HCT116 (cell line): ENCODE measurements around the gene TNFRSF14. TPM values are rescaled to one million over a fixed set of nuclear protein-coding genes. Genes with fewer than 3 reads are reported as not detected.

Experiments
- ATAC-seq: fragments of 200-7000 bp; cut with Tn5 transposase; 2 replicates; pipeline ENCODE4 v1.9.1; 2020; ENCODE audit warnings: mild to moderate bottlenecking, moderate library complexity
- BruUV-seq: library from RNA; stranded (reverse); fragments of 400-500 nt; replicated peaks from 2 replicates; lab custom pipeline; 2021; lab: Mats Ljungman, UMichigan
- CTCF ChIA-PET: fragments of 300-600 bp; sonication (Branson Sonifier 250); formaldehyde crosslinking; loops from one replicate; lab custom pipeline; 2021; ENCODE audit warnings: antibody characterized with exemption; lab: Charles Lee
- POLR2A ChIA-PET: fragments of 300-600, 350-600 bp; sonication (Branson Sonifier 250); formaldehyde crosslinking; loops from one replicate; lab custom pipeline; 2021; ENCODE audit warnings: antibody characterized with exemption; lab: Charles Lee
- RAD21 ChIA-PET, 2 experiments: fragments of 300-600 bp; sonication (Branson Sonifier 250); formaldehyde crosslinking; loops; one replicate each; lab custom pipeline; 2023; ENCODE audit warnings: low total read pairs in 2 of 2; ENCODE audit not compliant: uncharacterized antibody in 2 of 2, unreplicated experiment in 2 of 2, low non-redundant PET in 1 of 2; lab: Charles Lee
- DNase-seq: peaks from one replicate; pipeline ENCODE4 v3.0.0-alpha.2; 2010; ENCODE audit warnings: low read depth, low spot score
- H2AFZ ChIP-seq: fragments of 200-600 bp; shearing (Covaris generic), sonication (generic); 2 replicates; pipeline ENCODE4 v1.6.1; 2017; ENCODE audit warnings: low read depth, mixed run types, mixed read lengths, antibody characterized with exemption, low read length; ENCODE audit not compliant: poor library complexity, severe bottlenecking
- H3K27ac ChIP-seq: 2 replicates; pipeline ENCODE4 v1.5.1; 2012; ENCODE audit warnings: low read depth, low read length
- H3K27me3 ChIP-seq: fragments of 200-600 bp; sonication (generic); 2 replicates; pipeline ENCODE4 v1.6.1; 2016; ENCODE audit warnings: mixed run types, low read length, mixed read lengths; ENCODE audit not compliant: insufficient read depth
- H3K36me3 ChIP-seq, 2 experiments: fragments of 200-500 bp in 1 of 2; fragments of 200-600 bp in 1 of 2; sonication (Bioruptor generic) in 1 of 2; sonication (generic) in 1 of 2; 2 replicates each; pipeline versions ENCODE4 v1.5.1 to v1.6.1; 2014 to 2016; ENCODE audit warnings: low read length in 2 of 2, inconsistent platforms in 1 of 2, mixed read lengths in 1 of 2, mixed run types in 1 of 2; ENCODE audit not compliant: insufficient read depth in 2 of 2, control insufficient read depth in 1 of 2
- H3K4me1 ChIP-seq, 2 experiments: fragments of 200-600 bp in 1 of 2; sonication (generic) in 1 of 2; 2 replicates each; pipeline versions ENCODE4 v1.5.1 to v1.6.1; 2012 to 2017; ENCODE audit warnings: low read length in 2 of 2, inconsistent platforms in 1 of 2, mild to moderate bottlenecking in 1 of 2, mixed read lengths in 1 of 2, mixed run types in 1 of 2, moderate library complexity in 1 of 2; ENCODE audit not compliant: insufficient read depth in 2 of 2, control insufficient read depth in 1 of 2
- H3K4me2 ChIP-seq: fragments of 200-600 bp; sonication (generic); 2 replicates; pipeline ENCODE4 v1.6.1; 2017; ENCODE audit warnings: mixed run types, low read length, mixed read lengths
- H3K4me3 ChIP-seq, 2 experiments: fragments of 200-600 bp in 1 of 2; sonication (generic) in 1 of 2; replicated peaks in 1 of 2; 2 replicates each; pipeline ENCODE4 v1.5.1; 2011 to 2016; ENCODE audit warnings: low read length in 2 of 2, control low read depth in 1 of 2, low read depth in 1 of 2, mild to moderate bottlenecking in 1 of 2, mixed read lengths in 1 of 2, mixed run types in 1 of 2
- H3K79me2 ChIP-seq: fragments of 200-600 bp; sonication (generic); 2 replicates; pipeline ENCODE4 v1.6.1; 2017; ENCODE audit warnings: mild to moderate bottlenecking, mixed run types, low read length, moderate library complexity, mixed read lengths; ENCODE audit not compliant: insufficient read depth
- H3K9ac ChIP-seq: fragments of 200-600 bp; sonication (generic); 2 replicates; pipeline ENCODE4 v1.6.1; 2016; ENCODE audit warnings: low read length, mixed read lengths
- H3K9me2 ChIP-seq: fragments of 200-600 bp; sonication (generic), shearing (Covaris generic); 2 replicates; pipeline ENCODE4 v1.6.1; 2017; ENCODE audit warnings: mixed run types, mild to moderate bottlenecking, moderate library complexity; ENCODE audit not compliant: insufficient read depth
- H3K9me3 ChIP-seq, 2 experiments: fragments of 200-500 bp in 1 of 2; fragments of 200-600 bp in 1 of 2; sonication (Bioruptor generic) in 1 of 2; sonication (generic) in 1 of 2; 2 replicates each; pipeline ENCODE4 v1.6.1; 2014 to 2017; ENCODE audit warnings: low read length in 2 of 2, mixed read lengths in 2 of 2, inconsistent platforms in 1 of 2, low read depth in 1 of 2, mild to moderate bottlenecking in 1 of 2, mixed run types in 1 of 2, moderate library complexity in 1 of 2; ENCODE audit not compliant: control insufficient read depth in 1 of 2, insufficient read depth in 1 of 2
- H4K20me1 ChIP-seq: fragments of 200-600 bp; sonication (generic), shearing (Covaris generic); 2 replicates; pipeline ENCODE4 v1.6.1; 2017; ENCODE audit warnings: mixed run types, mild to moderate bottlenecking, moderate library complexity; ENCODE audit not compliant: insufficient read depth
- CTCF ChIP-seq, 3 experiments: fragments of 200-600 bp in 1 of 3; sonication (generic) in 1 of 3; IDR thresholded peaks in 2 of 3; conservative IDR thresholded peaks in 1 of 3; 2 replicates each; pipeline ENCODE4 v1.5.1; 2012 to 2017; ENCODE audit warnings: low read depth in 2 of 3, low read length in 2 of 3, antibody characterized with exemption in 1 of 3, borderline replicate concordance in 1 of 3, control low read depth in 1 of 3, mild to moderate bottlenecking in 1 of 3, mixed read lengths in 1 of 3, mixed run types in 1 of 3, moderate library complexity in 1 of 3; ENCODE audit not compliant: insufficient read depth in 1 of 3
- EZH2 ChIP-seq: fragments of 200-600 bp; sonication (generic); IDR thresholded peaks from 2 replicates; pipeline ENCODE4 v1.6.1; 2017; ENCODE audit warnings: antibody characterized with exemption, mixed run types
- EZH2phosphoT487 ChIP-seq: fragments of 200-600 bp; IDR thresholded peaks from 2 replicates; pipeline ENCODE4 v1.6.1; 2018; ENCODE audit warnings: antibody characterized with exemption, borderline replicate concordance
- MAX ChIP-seq: IDR thresholded peaks from 2 replicates; pipeline ENCODE4 v1.6.1; 2012
- RAD21 ChIP-seq: IDR thresholded peaks from 2 replicates; pipeline ENCODE4 v1.6.1; 2012; ENCODE audit warnings: low read depth, mild to moderate bottlenecking
- TCF7L2 ChIP-seq: IDR thresholded peaks from 2 replicates; pipeline ENCODE4 v1.7.0; 2011; ENCODE audit warnings: borderline replicate concordance, inconsistent platforms; ENCODE audit not compliant: insufficient read depth, insufficient read length; ENCODE audit errors: extremely low read depth
- ZFX ChIP-seq: fragments of 450-650 bp; IDR thresholded peaks from 2 replicates; pipeline ENCODE4 v1.6.1; 2017
- intact Hi-C: fragments of 100-400 bp; cut with micrococcal nuclease; formaldehyde crosslinking; loops from 2 replicates; pipeline ENCODE4 v1.10.0; 2022
- total RNA-seq: library from RNA; stranded (reverse); gene quantifications from one replicate; pipeline ENCODE4 v1.2.1, GENCODE V29; 2021; ENCODE audit not compliant: unreplicated experiment

Gene TNFRSF14
- total RNA-seq, 1 experiment from 2014 or later = 0.66 TPM

GRCh38 chr1:2601721-2602303, 45.6 kb downstream of the TNFRSF14 start:
- no peak overlapping the region for H3K4me2 ChIP-seq
- ChIA-PET CTCF (no interaction called here), POLR2A (no interaction called here), RAD21 (no interaction called here)
- H3K27ac ChIP-seq = no peak overlapping the region
- H2AFZ ChIP-seq = no peak overlapping the region
- H3K79me2 ChIP-seq = no peaks in the 10 kb centered on the region
- H3K9me2 ChIP-seq = no peaks in the 10 kb centered on the region
- 0 out of 2 replicates have a peak, but pooled peaks cover 5% of the 10 kb centered on the region for H3K27me3 ChIP-seq
- H3K4me3 ChIP-seq = no peak overlapping the region
- no peaks in the 10 kb centered on the region for H3K9me3 ChIP-seq
- no peak for TF ChIP-seq EZH2phosphoT487
- no peak for TF ChIP-seq EZH2
- TF ChIP-seq TCF7L2 = no peak
- TF ChIP-seq MAX = no peak
- no peak for TF ChIP-seq CTCF (IDR thresholded peaks at IDR 0.05 in 2 of 3, conservative IDR thresholded peaks at IDR 0.05 in 1 of 3; ENCODE audit: borderline replicate concordance in 1 of 3, insufficient read depth in 1 of 3, low read depth in 2 of 3, low read length in 2 of 3)
- no peak for TF ChIP-seq ZFX
- TF ChIP-seq RAD21 = no peak
- H4K20me1 ChIP-seq = no peaks in the 10 kb centered on the region
- BruUV-seq = no TSS peak
- H3K36me3 ChIP-seq = no peaks in the 10 kb centered on the region
- H3K9ac ChIP-seq = no peak overlapping the region
- intact Hi-C loops = no loop called here
- no peak for DNase-seq
- no peaks in the 10 kb centered on the region for H3K4me1 ChIP-seq
- ATAC-seq = no peak
